Hepatocyte (in vitro differentiated cells): ENCODE measurements around the gene DNAJC5. TPM values are rescaled to one million over a fixed set of nuclear protein-coding genes. Genes with fewer than 3 reads are reported as not detected.

Experiments
- DNase-seq: peaks from one replicate; pipeline ENCODE4 v3.0.0-alpha.2; 2016; ENCODE audit warnings: low spot score
- H2AFZ ChIP-seq: fragments of 200-600 bp; sonication (generic); 2 replicates; pipeline ENCODE4 v1.6.0; 2016; ENCODE audit warnings: antibody characterized with exemption, mild to moderate bottlenecking
- H3K27ac ChIP-seq: fragments of 200-600 bp; sonication (generic); 2 replicates; pipeline ENCODE4 v1.5.1; 2016; ENCODE audit warnings: mild to moderate bottlenecking
- H3K27me3 ChIP-seq: fragments of 200-600 bp; sonication (generic); 2 replicates; pipeline ENCODE4 v1.6.1; 2016
- H3K36me3 ChIP-seq: fragments of 200-600 bp; sonication (generic); replicated peaks from 2 replicates; pipeline ENCODE4 v1.5.1; 2016; ENCODE audit warnings: low read depth; ENCODE audit not compliant: insufficient read depth
- H3K4me1 ChIP-seq: fragments of 200-600 bp; sonication (generic); 2 replicates; pipeline ENCODE4 v1.5.1; 2016; ENCODE audit warnings: mild to moderate bottlenecking, moderate library complexity; ENCODE audit not compliant: insufficient read depth
- H3K4me2 ChIP-seq: fragments of 200-600 bp; sonication (generic); 2 replicates; pipeline ENCODE4 v1.6.0; 2016
- H3K4me3 ChIP-seq: fragments of 200-600 bp; sonication (generic); 2 replicates; pipeline ENCODE4 v1.5.1; 2016; ENCODE audit warnings: mild to moderate bottlenecking
- H3K79me2 ChIP-seq: fragments of 200-600 bp; sonication (generic); 2 replicates; pipeline ENCODE4 v1.6.0; 2017; ENCODE audit warnings: mild to moderate bottlenecking
- H3K9me2 ChIP-seq: fragments of 200-600 bp; sonication (generic); replicated peaks from 2 replicates; pipeline ENCODE4 v1.6.0; 2017; ENCODE audit warnings: mild to moderate bottlenecking; ENCODE audit not compliant: insufficient read depth
- H3K9me3 ChIP-seq: fragments of 200-600 bp; sonication (generic); 2 replicates; pipeline ENCODE4 v1.5.1; 2016; ENCODE audit warnings: low read depth, mild to moderate bottlenecking
- H4K20me1 ChIP-seq: fragments of 200-600 bp; sonication (generic); 2 replicates; pipeline ENCODE4 v1.6.0; 2016; ENCODE audit warnings: mild to moderate bottlenecking; ENCODE audit not compliant: insufficient read depth, poor library complexity, severe bottlenecking
- EZH2 ChIP-seq: fragments of 200-600 bp; sonication (generic); IDR thresholded peaks from 2 replicates; pipeline ENCODE4 v1.6.1; 2016; ENCODE audit warnings: antibody characterized with exemption, mild to moderate bottlenecking, borderline replicate concordance
- EZH2phosphoT487 ChIP-seq: fragments of 200-600 bp; sonication (generic); IDR thresholded peaks from one replicate; pipeline ENCODE4 v1.6.1; 2018; ENCODE audit warnings: antibody characterized with exemption, mild to moderate bottlenecking, low read depth, moderate library complexity; ENCODE audit not compliant: unreplicated experiment, severe bottlenecking
- WGBS: methylation state at CpG from one replicate; pipeline ENCODE4 v1.1.6; 2016; ENCODE audit warnings: low lambda C conversion rate; ENCODE audit errors: missing lambda C conversion rate; 5-methylcytosine and 5-hydroxymethylcytosine counted together
- polyA plus RNA-seq: library from polyadenylated mRNA; unstranded; fragments of >200 nt; fragmentation: Nextera tagmentation; extraction: Ambion mirVana; gene quantifications from 2 replicates; pipeline ENCODE4 v1.2.1, GENCODE V29; 2016
- total RNA-seq: library from RNA; depleted of rRNA; stranded (reverse); fragments of >200 nt; gene quantifications from 2 replicates; pipeline ENCODE4 v1.2.3, GENCODE V29; 2014
- TF ChIP-seq, protein P1 (sequence below): fragments of 200-600 bp; sonication (generic); IDR thresholded peaks from 2 replicates; pipeline ENCODE4 v1.5.1; 2016; ENCODE audit warnings: antibody characterized with exemption, mild to moderate bottlenecking; ENCODE audit not compliant: poor library complexity

The DNAJC5 gene
- total and polyA plus RNA-seq, 2 experiments from 2014 or later, result 10.2 to 39.6 TPM

- no peak for DNase-seq
- H3K79me2 ChIP-seq, result peaks cover 91% of the 10 kb centered on the region
- H3K36me3 ChIP-seq, result no peaks in the 10 kb centered on the region
- H3K27me3 ChIP-seq, result no peaks in the 10 kb centered on the region
- H3K9me3 ChIP-seq, result no peaks in the 10 kb centered on the region
- no peak overlapping the region for H3K27ac ChIP-seq
- no peak overlapping the region for H3K4me2 ChIP-seq
- peaks cover 26% of the 10 kb centered on the region for H3K4me1 ChIP-seq
- H3K4me3 ChIP-seq, result no peak overlapping the region
- no peaks in the 10 kb centered on the region for H3K9me2 ChIP-seq
- H4K20me1 ChIP-seq, result peaks cover 92% of the 10 kb centered on the region
- no peak overlapping the region for H2AFZ ChIP-seq
- TF ChIP-seq, protein P1, sequence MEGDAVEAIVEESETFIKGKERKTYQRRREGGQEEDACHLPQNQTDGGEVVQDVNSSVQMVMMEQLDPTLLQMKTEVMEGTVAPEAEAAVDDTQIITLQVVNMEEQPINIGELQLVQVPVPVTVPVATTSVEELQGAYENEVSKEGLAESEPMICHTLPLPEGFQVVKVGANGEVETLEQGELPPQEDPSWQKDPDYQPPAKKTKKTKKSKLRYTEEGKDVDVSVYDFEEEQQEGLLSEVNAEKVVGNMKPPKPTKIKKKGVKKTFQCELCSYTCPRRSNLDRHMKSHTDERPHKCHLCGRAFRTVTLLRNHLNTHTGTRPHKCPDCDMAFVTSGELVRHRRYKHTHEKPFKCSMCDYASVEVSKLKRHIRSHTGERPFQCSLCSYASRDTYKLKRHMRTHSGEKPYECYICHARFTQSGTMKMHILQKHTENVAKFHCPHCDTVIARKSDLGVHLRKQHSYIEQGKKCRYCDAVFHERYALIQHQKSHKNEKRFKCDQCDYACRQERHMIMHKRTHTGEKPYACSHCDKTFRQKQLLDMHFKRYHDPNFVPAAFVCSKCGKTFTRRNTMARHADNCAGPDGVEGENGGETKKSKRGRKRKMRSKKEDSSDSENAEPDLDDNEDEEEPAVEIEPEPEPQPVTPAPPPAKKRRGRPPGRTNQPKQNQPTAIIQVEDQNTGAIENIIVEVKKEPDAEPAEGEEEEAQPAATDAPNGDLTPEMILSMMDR, result no peak
- TF ChIP-seq EZH2phosphoT487, result no peak
- TF ChIP-seq EZH2, result no peak
- WGBS, result 88% methylated on average over 20 of the region's 20 CpGs
Observed at GRCh38 chr20:63950701-63951397, 55.9 kb downstream of the DNAJC5 start.

DNA sequence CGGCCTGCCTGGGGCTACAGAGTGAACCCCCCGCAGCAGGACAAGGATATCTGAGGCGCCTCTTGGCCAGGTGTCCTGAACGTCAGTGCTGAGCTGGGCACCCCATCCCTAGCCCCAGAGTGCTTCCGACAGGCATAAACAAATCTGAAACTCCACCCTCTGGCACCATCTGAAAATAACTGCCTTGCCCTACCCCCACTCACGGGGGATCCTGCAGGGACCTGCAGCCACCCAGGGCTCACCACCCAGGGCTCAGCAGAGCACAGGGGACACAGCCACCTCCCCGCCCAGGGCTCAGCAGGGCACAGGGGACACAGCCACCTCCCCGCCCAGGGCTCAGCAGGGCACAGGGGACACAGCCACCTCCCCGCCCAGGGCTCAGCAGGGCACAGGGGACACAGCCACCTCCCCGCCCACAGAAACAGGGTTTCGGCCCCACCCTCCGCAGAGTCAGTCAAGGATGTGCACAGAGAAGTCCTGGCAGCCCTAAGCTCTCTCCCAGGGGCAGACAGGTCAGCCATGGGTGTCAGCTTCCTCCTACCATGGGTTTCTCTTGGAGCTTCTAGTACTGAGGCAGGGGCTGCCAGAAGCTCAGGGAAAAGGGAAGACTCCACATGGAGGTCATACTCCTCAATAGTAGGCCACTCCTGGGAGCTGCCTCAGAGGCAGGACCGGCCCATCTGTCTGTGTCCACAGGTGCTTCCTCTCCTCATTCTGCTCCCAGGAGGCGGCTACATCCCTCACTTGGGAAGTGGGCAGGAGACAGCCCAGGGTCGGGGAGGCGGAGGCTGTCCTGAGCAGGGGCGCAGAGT, 56.7 kb downstream of the DNAJC5 start:
- Histone ChIP-seq H3K9me3 (no peaks in the 10 kb centered on the region), H3K4me3 (no peak overlapping the region), H3K4me2 (no peak overlapping the region), H3K27ac (no peak overlapping the region), H3K36me3 (no peaks in the 10 kb centered on the region), H3K9me2 (no peaks in the 10 kb centered on the region), H2AFZ (no peak overlapping the region), H4K20me1 (peaks cover 84% of the 10 kb centered on the region), H3K4me1 (peaks cover 26% of the 10 kb centered on the region), H3K27me3 (no peaks in the 10 kb centered on the region), H3K79me2 (peaks cover 87% of the 10 kb centered on the region)
- TF ChIP-seq EZH2phosphoT487, result no peak
- TF ChIP-seq EZH2, result no peak
- TF ChIP-seq, protein P1, result no peak
- no peak for DNase-seq
- WGBS, result 83% methylated on average over 17 of the region's 17 CpGs

GRCh38 chr20:63952210-63952535, 57.2 kb downstream of the DNAJC5 start:
- H3K27ac ChIP-seq, result no peak overlapping the region
- peaks cover 79% of the 10 kb centered on the region for H4K20me1 ChIP-seq
- DNase-seq, result no peak
- H3K27me3 ChIP-seq, result no peaks in the 10 kb centered on the region
- no peak overlapping the region for H2AFZ ChIP-seq
- peaks cover 26% of the 10 kb centered on the region for H3K4me1 ChIP-seq
- no peaks in the 10 kb centered on the region for H3K36me3 ChIP-seq
- WGBS, result 92% methylated on average over 15 of the region's 15 CpGs
- peaks cover 81% of the 10 kb centered on the region for H3K79me2 ChIP-seq
- no peaks in the 10 kb centered on the region for H3K9me3 ChIP-seq
- H3K9me2 ChIP-seq, result no peaks in the 10 kb centered on the region
- H3K4me2 ChIP-seq, result no peak overlapping the region
- TF ChIP-seq EZH2phosphoT487, result no peak
- TF ChIP-seq EZH2, result no peak
- TF ChIP-seq, protein P1, result no peak
- H3K4me3 ChIP-seq, result no peak overlapping the region
